Stimulated activated naive CD4-positive, alpha-beta T cell treated with Interleukin-2 at 50 U/mL for 16 hours (primary cell): Measurements from ENCODE around the gene GPR87.

Experiments
- DNase-seq: peaks from one replicate; lab custom pipeline; 2025; lab: John Stamatoyannopoulos, UW

The GPR87 gene

GRCh38 chr3:151282921-151283320 is 33.7 kb downstream of the GPR87 start:
- DNase-seq: no peak

- no peak for DNase-seq
Measured at GRCh38 chr3:151281671-151282324, 34.8 kb downstream of the GPR87 start.

GRCh38 chr3:151278230-151278629 is 38.4 kb downstream of the GPR87 start, which contains the start of gene P2RY14:
TSS of gene P2RY14 (minus strand) at chr3:151278542. CDS start at chr3:151214316, 64,226 bp downstream.
- no peak for DNase-seq

GRCh38 chr3:151276687-151277042 is 40.0 kb downstream of the GPR87 start:
- DNase-seq: peak; percentile 12

- no peak for DNase-seq
Measured at GRCh38 chr3:151276038-151276686, 40.5 kb downstream of the GPR87 start.

- DNase-seq: no peak
Measured at GRCh38 chr3:151275091-151275490, 41.5 kb downstream of the GPR87 start.

GRCh38 chr3:151269631-151270030 is 47.0 kb downstream of the GPR87 start:
- no peak for DNase-seq

- DNase-seq: no peak
Measured at GRCh38 chr3:151268267-151269235, 48.1 kb downstream of the GPR87 start.

- DNase-seq: no peak
Measured at GRCh38 chr3:151267066-151267465, 49.6 kb downstream of the GPR87 start.

GRCh38 chr3:151265866-151266265 is 50.8 kb downstream of the GPR87 start:
- DNase-seq: no peak

- DNase-seq: no peak
Measured at GRCh38 chr3:151265166-151265565, 51.5 kb downstream of the GPR87 start.

- DNase-seq: no peak
Measured at GRCh38 chr3:151264605-151265004, 52.0 kb downstream of the GPR87 start.

GRCh38 chr3:151262871-151263525 is 53.6 kb downstream of the GPR87 start:
- no peak for DNase-seq

- DNase-seq: no peak
Measured at GRCh38 chr3:151259664-151260063, 57.0 kb downstream of the GPR87 start.

GRCh38 chr3:151256749-151257148 is 59.9 kb downstream of the GPR87 start:
- DNase-seq: no peak

- no peak for DNase-seq
Measured at GRCh38 chr3:151248772-151249337, 67.8 kb downstream of the GPR87 start.
